Peyer's patch (tissue), 4 donors: ENCODE data around the gene TMEM59L.

Experiments used
- POLR2A ChIP-seq, 2 donors: fragments of 450-650 bp; IDR thresholded peaks; one replicate each; pipeline ENCODE4 v1.5.1; 2017; ENCODE audit warnings: antibody characterized with exemption in 2 of 2, mild to moderate bottlenecking in 2 of 2, moderate library complexity in 2 of 2
- TF ChIP-seq, protein P1 (sequence below), 6 experiments: fragments of 450-650 bp in 4 of 6; fragments of 200-600 bp in 2 of 6; sonication (generic) in 1 of 6; IDR thresholded peaks; one replicate each; pipeline ENCODE4 v1.5.1; 2017 to 2019; ENCODE audit warnings: antibody characterized with exemption in 6 of 6, mild to moderate bottlenecking in 3 of 6, moderate library complexity in 1 of 6

GRCh38 chr19:18590273-18591272, 22.1 kb upstream of the TMEM59L start:
- TF ChIP-seq, protein P1, sequence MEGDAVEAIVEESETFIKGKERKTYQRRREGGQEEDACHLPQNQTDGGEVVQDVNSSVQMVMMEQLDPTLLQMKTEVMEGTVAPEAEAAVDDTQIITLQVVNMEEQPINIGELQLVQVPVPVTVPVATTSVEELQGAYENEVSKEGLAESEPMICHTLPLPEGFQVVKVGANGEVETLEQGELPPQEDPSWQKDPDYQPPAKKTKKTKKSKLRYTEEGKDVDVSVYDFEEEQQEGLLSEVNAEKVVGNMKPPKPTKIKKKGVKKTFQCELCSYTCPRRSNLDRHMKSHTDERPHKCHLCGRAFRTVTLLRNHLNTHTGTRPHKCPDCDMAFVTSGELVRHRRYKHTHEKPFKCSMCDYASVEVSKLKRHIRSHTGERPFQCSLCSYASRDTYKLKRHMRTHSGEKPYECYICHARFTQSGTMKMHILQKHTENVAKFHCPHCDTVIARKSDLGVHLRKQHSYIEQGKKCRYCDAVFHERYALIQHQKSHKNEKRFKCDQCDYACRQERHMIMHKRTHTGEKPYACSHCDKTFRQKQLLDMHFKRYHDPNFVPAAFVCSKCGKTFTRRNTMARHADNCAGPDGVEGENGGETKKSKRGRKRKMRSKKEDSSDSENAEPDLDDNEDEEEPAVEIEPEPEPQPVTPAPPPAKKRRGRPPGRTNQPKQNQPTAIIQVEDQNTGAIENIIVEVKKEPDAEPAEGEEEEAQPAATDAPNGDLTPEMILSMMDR (IDR thresholded peaks at IDR 0.05): no peak
- no peak for TF ChIP-seq POLR2A (IDR thresholded peaks at IDR 0.05)
